GM12891 (cell line): Measurements from ENCODE around the gene CUL1.

Experiments
- PAX5 ChIP-seq: IDR thresholded peaks from 2 replicates; pipeline ENCODE4 v1.6.1; 2011; ENCODE audit warnings: low read length, moderate library complexity, mild to moderate bottlenecking; ENCODE audit not compliant: insufficient read depth, severe bottlenecking
- POLR2A ChIP-seq: IDR thresholded peaks from 2 replicates; pipeline ENCODE4 v1.6.1; 2011; ENCODE audit warnings: low read depth, low read length, control low read depth
- POLR2AphosphoS5 ChIP-seq: IDR thresholded peaks from 2 replicates; pipeline ENCODE4 v1.6.1; 2011; ENCODE audit warnings: low read depth, low read length, control low read depth
- POU2F2 ChIP-seq: IDR thresholded peaks from 2 replicates; pipeline ENCODE4 v1.6.1; 2011; ENCODE audit warnings: low read depth, mild to moderate bottlenecking, control low read depth, low read length, moderate library complexity
- SPI1 ChIP-seq: IDR thresholded peaks from 2 replicates; pipeline ENCODE4 v1.6.1; 2011; ENCODE audit warnings: low read depth, low read length, control low read depth
- TAF1 ChIP-seq: IDR thresholded peaks from 2 replicates; pipeline ENCODE4 v1.6.1; 2011; ENCODE audit warnings: low read depth, low read length, control low read depth

DNA sequence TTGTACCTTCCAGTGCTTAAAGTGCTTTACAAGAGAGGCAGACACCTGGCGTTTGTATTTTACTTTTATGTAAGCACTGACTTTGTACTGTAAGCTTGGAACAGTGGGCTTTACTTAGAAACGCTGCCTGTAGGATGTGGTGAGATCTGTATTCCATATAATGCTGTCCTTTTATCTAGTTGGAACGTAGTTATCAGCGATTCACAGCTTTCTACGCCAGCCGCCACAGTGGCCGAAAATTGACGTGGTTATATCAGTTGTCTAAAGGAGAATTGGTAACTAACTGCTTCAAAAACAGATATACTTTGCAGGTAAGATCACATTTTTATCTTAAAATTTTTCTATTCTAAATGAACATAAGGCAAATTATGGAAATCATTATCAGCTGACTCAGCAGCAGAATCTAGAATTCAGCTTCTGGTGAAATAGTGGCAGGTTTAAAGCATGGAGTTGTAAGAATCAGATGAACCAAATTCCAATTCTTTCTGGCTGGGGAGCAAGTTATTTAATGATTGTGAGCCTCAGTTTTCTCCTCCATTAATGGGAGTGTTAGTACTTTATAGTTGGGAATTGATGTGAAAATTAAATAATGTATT, 91.5 kb downstream of the CUL1 start:
- no peak for TF ChIP-seq POLR2A
- TF ChIP-seq POLR2AphosphoS5: no peak
- no peak for TF ChIP-seq SPI1
- TF ChIP-seq TAF1: no peak
- TF ChIP-seq PAX5: no peak
- no peak for TF ChIP-seq POU2F2
